Ishikawa (cell line): ENCODE results near the gene HYOU1.

ENCODE experiments used
- CREB1 ChIP-seq: IDR thresholded peaks from 2 replicates; pipeline ENCODE4 v1.6.1; 2012; ENCODE audit warnings: low read depth
- MAX ChIP-seq: IDR thresholded peaks from 2 replicates; pipeline ENCODE4 v1.6.1; 2012
- RAD21 ChIP-seq: IDR thresholded peaks from 2 replicates; pipeline ENCODE4 v1.6.1; 2012; ENCODE audit warnings: low read depth
- TCF12 ChIP-seq: IDR thresholded peaks from 2 replicates; pipeline ENCODE4 v1.6.1; 2012; ENCODE audit warnings: low read depth

- TF ChIP-seq CREB1 (no peak), RAD21 (no peak), TCF12 (no peak), MAX (no peak)
Observed at GRCh38 chr11:119000906-119001305, 56.1 kb downstream of the HYOU1 start.
